Panc1 (cell line): ENCODE data around the gene SNUPN. TPM values are rescaled to one million over a fixed set of nuclear protein-coding genes. Genes with fewer than 3 reads are reported as not detected.

Experiments used
- ATAC-seq: fragments of 200-7000 bp; cut with Tn5 transposase; 2 replicates; pipeline ENCODE4 v1.9.1; 2020; ENCODE audit warnings: mild to moderate bottlenecking, moderate library complexity
- BruUV-seq: library from RNA; stranded (reverse); fragments of 400-500 nt; replicated peaks from 2 replicates; lab custom pipeline; 2021; lab: Mats Ljungman, UMichigan
- CTCF ChIA-PET: fragments of 300-600 bp; sonication (Branson Sonifier 250); formaldehyde crosslinking; loops from one replicate; lab custom pipeline; 2022; ENCODE audit warnings: antibody characterized with exemption; lab: Charles Lee
- POLR2A ChIA-PET: fragments of 300-600 bp; sonication (Branson Sonifier 250); formaldehyde crosslinking; loops from one replicate; lab custom pipeline; 2022; ENCODE audit warnings: antibody characterized with exemption; lab: Charles Lee
- DNase-seq: peaks from one replicate; pipeline ENCODE4 v3.0.0-alpha.2; 2010; ENCODE audit warnings: low read depth, low spot score
- H3K27ac ChIP-seq: 2 replicates; pipeline ENCODE4 v1.5.1; 2011; ENCODE audit warnings: mild to moderate bottlenecking, low read length, inconsistent platforms
- H3K27me3 ChIP-seq: fragments of 200-500 bp; sonication (Bioruptor generic); 2 replicates; pipeline ENCODE4 v1.6.0; 2014; ENCODE audit warnings: low read length, inconsistent platforms; ENCODE audit not compliant: control insufficient read depth, insufficient read depth
- H3K36me3 ChIP-seq: fragments of 200-500 bp; sonication (Bioruptor generic); 2 replicates; pipeline ENCODE4 v1.5.1; 2014; ENCODE audit warnings: inconsistent platforms, mild to moderate bottlenecking, low read length, moderate library complexity; ENCODE audit not compliant: control insufficient read depth, insufficient read depth
- H3K4me1 ChIP-seq: 2 replicates; pipeline ENCODE4 v1.5.1; 2011; ENCODE audit warnings: inconsistent platforms, mild to moderate bottlenecking, low read length, moderate library complexity; ENCODE audit not compliant: control insufficient read depth, insufficient read depth
- H3K4me3 ChIP-seq, 2 experiments: 2 replicates each; pipeline ENCODE4 v1.5.1; 2011 to 2012; ENCODE audit warnings: low read depth in 2 of 2, low read length in 2 of 2, mild to moderate bottlenecking in 2 of 2, inconsistent platforms in 1 of 2, moderate library complexity in 1 of 2
- H3K9me3 ChIP-seq: fragments of 200-500 bp; sonication (Bioruptor generic); 2 replicates; pipeline ENCODE4 v1.5.1; 2014; ENCODE audit warnings: low read depth, mild to moderate bottlenecking, inconsistent platforms, low read length, moderate library complexity; ENCODE audit not compliant: control insufficient read depth, insufficient read depth
- CTCF ChIP-seq: fragments of 450-650 bp; IDR thresholded peaks from 2 replicates; pipeline ENCODE4 v1.5.1; 2017; ENCODE audit warnings: mild to moderate bottlenecking
- POLR2AphosphoS5 ChIP-seq: IDR thresholded peaks from 2 replicates; pipeline ENCODE4 v1.6.1; 2012; ENCODE audit warnings: mild to moderate bottlenecking, low read depth, low read length, moderate library complexity
- SIN3A ChIP-seq: IDR thresholded peaks from 2 replicates; pipeline ENCODE4 v1.6.1; 2012; ENCODE audit warnings: low read depth, mild to moderate bottlenecking, low read length, moderate library complexity, borderline replicate concordance; ENCODE audit not compliant: insufficient read depth
- TCF7L2 ChIP-seq: IDR thresholded peaks from 2 replicates; pipeline ENCODE4 v1.6.1; 2011; ENCODE audit warnings: mild to moderate bottlenecking, low read depth, low read length, inconsistent platforms
- in situ Hi-C: cut with HindIII; loops from 2 replicates; pipeline ENCODE4 v1.10.0; 2016; ENCODE audit warnings: low sequenced_read_pairs, low pct_unique_long_range_greater_than_20kb
- intact Hi-C: fragments of 100-400 bp; cut with micrococcal nuclease; formaldehyde crosslinking; loops from one replicate; pipeline ENCODE4 v1.10.0; 2022; ENCODE audit not compliant: unreplicated experiment
- total RNA-seq: library from RNA; stranded (reverse); gene quantifications from one replicate; pipeline ENCODE4 v1.2.1, GENCODE V29; 2021; ENCODE audit not compliant: unreplicated experiment
- TF ChIP-seq, protein P1 (sequence below), 2 experiments: IDR thresholded peaks; 2 replicates each; pipeline ENCODE4 v1.6.1; 2011 to 2012; ENCODE audit warnings: low read depth in 2 of 2, control low read depth in 1 of 2, low read length in 1 of 2, mild to moderate bottlenecking in 1 of 2, moderate library complexity in 1 of 2; ENCODE audit not compliant: insufficient read depth in 1 of 2

The SNUPN gene
- total RNA-seq, 1 experiment from 2014 or later = 52.1 TPM

- H3K36me3 ChIP-seq = peaks cover 9% of the 10 kb centered on the region
- POLR2A ChIA-PET = no interaction called here
- DNase-seq = no peak
- intact Hi-C loops = no loop called here
- H3K27ac ChIP-seq = no peak overlapping the region
- no peaks in the 10 kb centered on the region for H3K4me1 ChIP-seq
- no peaks in the 10 kb centered on the region for H3K9me3 ChIP-seq
- no peak for ATAC-seq
- no peaks in the 10 kb centered on the region for H3K27me3 ChIP-seq
- TF ChIP-seq CTCF (no peak), SIN3A (no peak), TCF7L2 (no peak), POLR2AphosphoS5 (no peak)
- TF ChIP-seq, protein P1, sequence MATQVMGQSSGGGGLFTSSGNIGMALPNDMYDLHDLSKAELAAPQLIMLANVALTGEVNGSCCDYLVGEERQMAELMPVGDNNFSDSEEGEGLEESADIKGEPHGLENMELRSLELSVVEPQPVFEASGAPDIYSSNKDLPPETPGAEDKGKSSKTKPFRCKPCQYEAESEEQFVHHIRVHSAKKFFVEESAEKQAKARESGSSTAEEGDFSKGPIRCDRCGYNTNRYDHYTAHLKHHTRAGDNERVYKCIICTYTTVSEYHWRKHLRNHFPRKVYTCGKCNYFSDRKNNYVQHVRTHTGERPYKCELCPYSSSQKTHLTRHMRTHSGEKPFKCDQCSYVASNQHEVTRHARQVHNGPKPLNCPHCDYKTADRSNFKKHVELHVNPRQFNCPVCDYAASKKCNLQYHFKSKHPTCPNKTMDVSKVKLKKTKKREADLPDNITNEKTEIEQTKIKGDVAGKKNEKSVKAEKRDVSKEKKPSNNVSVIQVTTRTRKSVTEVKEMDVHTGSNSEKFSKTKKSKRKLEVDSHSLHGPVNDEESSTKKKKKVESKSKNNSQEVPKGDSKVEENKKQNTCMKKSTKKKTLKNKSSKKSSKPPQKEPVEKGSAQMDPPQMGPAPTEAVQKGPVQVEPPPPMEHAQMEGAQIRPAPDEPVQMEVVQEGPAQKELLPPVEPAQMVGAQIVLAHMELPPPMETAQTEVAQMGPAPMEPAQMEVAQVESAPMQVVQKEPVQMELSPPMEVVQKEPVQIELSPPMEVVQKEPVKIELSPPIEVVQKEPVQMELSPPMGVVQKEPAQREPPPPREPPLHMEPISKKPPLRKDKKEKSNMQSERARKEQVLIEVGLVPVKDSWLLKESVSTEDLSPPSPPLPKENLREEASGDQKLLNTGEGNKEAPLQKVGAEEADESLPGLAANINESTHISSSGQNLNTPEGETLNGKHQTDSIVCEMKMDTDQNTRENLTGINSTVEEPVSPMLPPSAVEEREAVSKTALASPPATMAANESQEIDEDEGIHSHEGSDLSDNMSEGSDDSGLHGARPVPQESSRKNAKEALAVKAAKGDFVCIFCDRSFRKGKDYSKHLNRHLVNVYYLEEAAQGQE (IDR thresholded peaks at IDR 0.05; ENCODE audit: insufficient read depth in 1 of 2, low read depth in 2 of 2, low read length in 1 of 2) = no peak
- H3K4me3 ChIP-seq = no peak overlapping the region
- in situ Hi-C loops = no loop called here
- CTCF ChIA-PET = no interaction called here
- no TSS peak for BruUV-seq
Observed at GRCh38 chr15:75597667-75598341, 27.7 kb downstream of the SNUPN start.

GRCh38 chr15:75596703-75597345, 28.7 kb downstream of the SNUPN start:
- peaks cover 9% of the 10 kb centered on the region for H3K36me3 ChIP-seq
- H3K27ac ChIP-seq = no peak overlapping the region
- H3K4me1 ChIP-seq = no peaks in the 10 kb centered on the region
- ATAC-seq (no peak), DNase-seq (no peak)
- no peak overlapping the region for H3K4me3 ChIP-seq
- no peaks in the 10 kb centered on the region for H3K9me3 ChIP-seq
- in situ Hi-C loops = no loop called here
- BruUV-seq = no TSS peak
- intact Hi-C loops = no loop called here
- TF ChIP-seq POLR2AphosphoS5 (no peak), TCF7L2 (no peak), CTCF (no peak), SIN3A (no peak)
- TF ChIP-seq, protein P1 (IDR thresholded peaks at IDR 0.05; ENCODE audit: insufficient read depth in 1 of 2, low read depth in 2 of 2, low read length in 1 of 2) = no peak
- H3K27me3 ChIP-seq = no peaks in the 10 kb centered on the region
- ChIA-PET POLR2A (no interaction called here), CTCF (no interaction called here)
